Keratinocyte (primary cell): ENCODE measurements around the gene ATP1A1. TPM values are rescaled to one million over a fixed set of nuclear protein-coding genes. Genes with fewer than 3 reads are reported as not detected.

Experiments
- DNase-seq: peaks from one replicate; pipeline ENCODE4 v3.0.0-alpha.2; 2011; ENCODE audit warnings: low read depth, missing footprints, low spot score
- FAIRE-seq: peaks from 2 replicates; lab custom pipeline; 2011; peaks lifted over from hg19 to GRCh38; lab: Jason Lieb, UNC
- H2AFZ ChIP-seq: 2 replicates; pipeline ENCODE4 v1.6.0; 2012; ENCODE audit warnings: low read length, control low read depth, inconsistent platforms; ENCODE audit not compliant: control insufficient read depth
- H3K27ac ChIP-seq: 2 replicates; pipeline ENCODE4 v1.5.1; 2011; ENCODE audit warnings: low read length; ENCODE audit not compliant: control insufficient read depth, insufficient read depth
- H3K27me3 ChIP-seq: 3 replicates; pipeline ENCODE4 v1.6.0; 2011; ENCODE audit warnings: low read length; ENCODE audit not compliant: control insufficient read depth, insufficient read depth; ENCODE audit errors: extremely low read depth
- H3K36me3 ChIP-seq, 2 experiments: 2 replicates in 1 of 2; 3 replicates in 1 of 2; pipeline ENCODE4 v1.5.1; 2011; ENCODE audit warnings: low read length in 2 of 2, mild to moderate bottlenecking in 1 of 2; ENCODE audit not compliant: control insufficient read depth in 2 of 2, insufficient read depth in 2 of 2; ENCODE audit errors: extremely low read depth in 1 of 2
- H3K4me1 ChIP-seq: 3 replicates; pipeline ENCODE4 v1.5.1; 2011; ENCODE audit warnings: low read length; ENCODE audit not compliant: control insufficient read depth, insufficient read depth; ENCODE audit errors: extremely low read depth
- H3K4me2 ChIP-seq: 3 replicates; pipeline ENCODE4 v1.6.0; 2011; ENCODE audit warnings: low read depth, low read length; ENCODE audit not compliant: control insufficient read depth, insufficient read depth; ENCODE audit errors: extremely low read depth
- H3K4me3 ChIP-seq, 3 experiments: fragments of 200-600 bp in 1 of 3; sonication (generic) in 1 of 3; 2 replicates in 2 of 3; 3 replicates in 1 of 3; pipeline ENCODE4 v1.5.1; 2011 to 2016; ENCODE audit warnings: low read length in 3 of 3, mild to moderate bottlenecking in 3 of 3, control low read depth in 2 of 3, inconsistent platforms in 1 of 3, low read depth in 1 of 3, mixed read lengths in 1 of 3, mixed run types in 1 of 3, moderate library complexity in 1 of 3; ENCODE audit not compliant: control insufficient read depth in 2 of 3, insufficient read depth in 2 of 3; ENCODE audit errors: extremely low read depth in 1 of 3
- H3K79me2 ChIP-seq: 2 replicates; pipeline ENCODE4 v1.6.0; 2012; ENCODE audit warnings: low read length; ENCODE audit not compliant: control insufficient read depth, insufficient read depth
- H3K9ac ChIP-seq: 3 replicates; pipeline ENCODE4 v1.6.0; 2011; ENCODE audit warnings: low read length; ENCODE audit not compliant: control insufficient read depth, insufficient read depth; ENCODE audit errors: extremely low read depth
- H3K9me1 ChIP-seq: 3 replicates; pipeline ENCODE4 v1.6.0; 2011; ENCODE audit warnings: low read length; ENCODE audit not compliant: control insufficient read depth, insufficient read depth; ENCODE audit errors: extremely low read depth
- H3K9me3 ChIP-seq: 2 replicates; pipeline ENCODE4 v1.5.1; 2012; ENCODE audit warnings: low read depth, low read length; ENCODE audit not compliant: control insufficient read depth
- H4K20me1 ChIP-seq: 3 replicates; pipeline ENCODE4 v1.6.0; 2011; ENCODE audit warnings: low read length; ENCODE audit not compliant: control insufficient read depth, insufficient read depth; ENCODE audit errors: extremely low read depth
- CTCF ChIP-seq, 3 experiments: IDR thresholded peaks in 1 of 3; conservative IDR thresholded peaks in 1 of 3; optimal IDR thresholded peaks in 1 of 3; 2 replicates in 2 of 3; 3 replicates in 1 of 3; pipeline versions ENCODE3 to v1.5.1; 2011; ENCODE audit warnings: low read length in 3 of 3, mild to moderate bottlenecking in 3 of 3, moderate library complexity in 2 of 3, control low read depth in 1 of 3, inconsistent platforms in 1 of 3; ENCODE audit not compliant: insufficient read depth in 2 of 3; ENCODE audit errors: extremely low read depth in 1 of 3
- EZH2 ChIP-seq: IDR thresholded peaks from one replicate; pipeline ENCODE4 v1.6.1; 2012; ENCODE audit warnings: inconsistent platforms, mild to moderate bottlenecking, low read length, moderate library complexity
- dilution Hi-C: fragments of 300-500 bp; cut with MboI; formaldehyde crosslinking; loops from one replicate; pipeline ENCODE4 v1.7.0; 2020; ENCODE audit warnings: low sequenced_read_pairs; ENCODE audit not compliant: extremely low pct_ligation_motif_present
- polyA plus RNA-seq, 5 experiments: library from polyadenylated mRNA; depleted of rRNA in 3 of 5; stranded (reverse) in 3 of 5; stranded (forward) in 1 of 5; unstranded in 1 of 5; fragments of >200 nt; gene quantifications; 1 replicate in 1 of 5; 2 replicates in 3 of 5; 3 replicates in 1 of 5; pipeline versions ENCODE4 v1.2.1 to v1.2.3, GENCODE V29; 2011 to 2012; ENCODE audit warnings: missing spikeins in 2 of 5, low read depth in 1 of 5, low replicate concordance in 1 of 5

ATP1A1 gene
- polyA plus RNA-seq, 1 donor (not counting 4 experiments of a cell fraction or from before 2014, with no cell fraction given) = 357 TPM

- peaks cover 12 to 15% of the 10 kb centered on the region in 2 experiments for H3K36me3 ChIP-seq
These were observed 9.9 kb downstream of the ATP1A1 start for GRCh38 chr1:116382857-116383483.

DNA sequence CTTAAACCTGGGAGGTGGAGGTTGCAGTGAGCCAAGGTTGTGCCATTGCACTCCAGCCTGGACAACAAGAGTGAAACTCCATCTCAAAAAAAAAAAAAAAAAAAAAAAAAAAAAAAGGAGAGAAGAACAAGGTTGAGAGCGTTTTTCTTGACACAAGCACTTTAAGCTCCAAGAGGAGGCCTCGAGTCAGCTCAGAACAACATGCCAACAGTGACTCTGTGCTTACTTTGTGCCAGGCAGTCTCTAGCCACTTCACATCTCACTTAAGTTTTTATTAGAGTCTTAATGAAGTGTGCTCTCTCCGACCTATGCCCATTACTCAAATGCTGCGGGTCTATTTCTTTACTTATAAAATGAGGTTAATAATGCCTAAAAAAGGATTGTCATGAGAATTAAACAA is 13.0 kb downstream of the ATP1A1 start:
- Histone ChIP-seq H3K79me2 (peaks cover 32% of the 10 kb centered on the region), H3K27me3 (no peaks in the 10 kb centered on the region), H3K9me3 (no peaks in the 10 kb centered on the region), H3K4me1 (peaks cover 12% of the 10 kb centered on the region), H3K36me3 (peaks cover 30 to 38% of the 10 kb centered on the region in 2 experiments), H4K20me1 (no peaks in the 10 kb centered on the region), H3K9me1 (no peaks in the 10 kb centered on the region), H3K27ac (no peak overlapping the region), H2AFZ (no peak overlapping the region), H3K9ac (no peak overlapping the region), H3K4me3 (no peak overlapping the region), H3K4me2 (no peak overlapping the region)
- no peak for TF ChIP-seq EZH2
- no peak for TF ChIP-seq CTCF (optimal IDR thresholded peaks at IDR 0.05 in 1 of 3, IDR thresholded peaks at IDR 0.05 in 1 of 3, conservative IDR thresholded peaks at IDR 0.05 in 1 of 3; ENCODE audit: extremely low read depth in 1 of 3, insufficient read depth in 2 of 3, low read length in 3 of 3)
- dilution Hi-C loops = no loop called here
- no peak for DNase-seq
- FAIRE-seq = no peak

More at GRCh38 chr1:116382857-116383483, 9.9 kb downstream of the ATP1A1 start:
- Histone ChIP-seq H4K20me1 (no peaks in the 10 kb centered on the region), H3K27ac (no peak overlapping the region), H3K27me3 (no peaks in the 10 kb centered on the region), H2AFZ (no peak overlapping the region), H3K79me2 (peaks cover 60% of the 10 kb centered on the region), H3K9ac (no peak overlapping the region), H3K9me1 (no peaks in the 10 kb centered on the region), H3K4me1 (peaks cover 25% of the 10 kb centered on the region), H3K9me3 (no peaks in the 10 kb centered on the region), H3K4me3 (no peak overlapping the region), H3K4me2 (no peak overlapping the region)
- DNase-seq (no peak), FAIRE-seq (no peak)
- dilution Hi-C loops = no loop called here
- TF ChIP-seq CTCF (optimal IDR thresholded peaks at IDR 0.05 in 1 of 3, IDR thresholded peaks at IDR 0.05 in 1 of 3, conservative IDR thresholded peaks at IDR 0.05 in 1 of 3; ENCODE audit: extremely low read depth in 1 of 3, insufficient read depth in 2 of 3, low read length in 3 of 3) = no peak
- no peak for TF ChIP-seq EZH2
